NCI-H2107 (cell line): ENCODE results near the gene MGST3.
"Not testable (repeated sequence)": the region's sequence is repeated elsewhere in the genome, so short reads cannot be mapped to it uniquely, and the experiment has no call there.

ENCODE experiments used
- DNase-seq: peaks from one replicate; lab custom pipeline; 2025; lab: John Stamatoyannopoulos, UW

Gene MGST3

GRCh38 chr1:165658766-165659580, 27.9 kb downstream of the MGST3 start:
- DNase-seq, result not testable (repeated sequence)

DNA sequence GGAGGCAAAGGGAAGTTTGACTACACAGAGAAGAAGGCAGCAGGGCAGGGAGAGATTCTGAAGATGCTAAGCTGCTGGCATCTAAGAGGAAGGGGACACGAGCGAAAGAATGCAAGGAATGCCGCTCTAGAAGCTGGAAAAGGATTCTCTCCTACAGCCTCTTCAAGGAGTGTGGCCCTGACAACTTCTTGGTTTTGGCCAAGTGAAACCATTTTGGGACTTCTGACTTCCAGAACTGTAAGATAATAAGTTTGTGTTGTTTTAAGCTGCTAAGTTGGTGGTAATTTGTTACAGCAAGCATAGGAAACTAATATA, 28.5 kb downstream of the MGST3 start:
- no peak for DNase-seq

DNA sequence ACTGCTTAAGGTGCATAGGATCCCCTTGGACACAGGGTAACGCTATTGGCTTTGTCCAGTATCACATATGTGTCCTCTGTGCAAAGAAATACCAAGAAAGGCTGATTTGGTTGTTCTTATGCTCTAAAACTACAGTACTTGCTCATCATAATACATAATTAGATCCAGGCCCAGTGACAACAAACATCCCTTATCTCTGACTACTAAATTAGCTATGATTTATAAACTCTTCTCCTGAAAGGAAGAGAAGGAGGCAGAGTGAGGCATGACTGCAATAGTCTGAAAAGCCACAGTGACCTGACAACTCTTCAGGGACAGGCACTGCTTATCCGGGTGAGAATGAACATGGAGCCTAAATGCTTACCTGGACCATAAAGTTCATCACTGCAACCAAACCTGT, 30.7 kb downstream of the MGST3 start:
- no peak for DNase-seq

DNA sequence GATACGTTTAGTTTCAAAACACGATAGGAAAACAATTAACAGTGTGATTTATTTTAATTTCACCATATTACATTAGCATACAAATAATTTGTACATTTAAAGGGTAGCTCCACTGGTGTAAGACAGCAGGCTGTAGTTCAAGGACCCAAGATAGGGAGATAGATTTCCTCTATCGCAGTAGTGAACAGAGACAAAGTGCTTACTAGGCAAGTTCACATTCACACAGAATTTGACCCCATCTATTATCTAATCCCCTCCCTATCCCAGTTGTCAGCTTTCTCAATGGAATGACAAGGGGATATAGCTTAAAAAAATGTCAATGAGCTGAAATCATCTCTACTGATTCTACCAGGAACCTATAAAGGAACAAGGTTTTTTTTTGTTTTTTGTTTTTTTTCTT, 31.2 kb downstream of the MGST3 start:
- no peak for DNase-seq

- DNase-seq, result no peak
Observed at GRCh38 chr1:165666152-165666825, 35.3 kb downstream of the MGST3 start.

DNA sequence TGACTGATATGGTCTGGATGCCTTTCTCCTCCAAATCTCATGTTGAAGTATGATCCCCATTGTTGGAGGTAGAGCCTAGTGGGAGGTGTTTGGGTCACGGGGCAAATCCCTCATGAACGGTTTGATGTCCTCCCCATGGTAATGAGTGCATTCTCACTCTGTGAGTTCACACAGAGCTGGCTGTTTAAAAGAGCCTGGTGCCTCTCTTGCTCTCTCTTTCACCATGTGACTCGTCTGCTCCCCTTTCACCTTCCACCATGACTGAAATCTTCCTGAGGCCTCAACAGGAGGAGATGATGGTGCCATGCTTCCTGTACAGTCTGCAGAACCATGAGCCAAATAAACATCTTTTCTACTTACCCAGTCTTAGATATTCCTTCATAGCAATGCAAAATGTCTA, 37.1 kb downstream of the MGST3 start:
- no peak for DNase-seq

DNA sequence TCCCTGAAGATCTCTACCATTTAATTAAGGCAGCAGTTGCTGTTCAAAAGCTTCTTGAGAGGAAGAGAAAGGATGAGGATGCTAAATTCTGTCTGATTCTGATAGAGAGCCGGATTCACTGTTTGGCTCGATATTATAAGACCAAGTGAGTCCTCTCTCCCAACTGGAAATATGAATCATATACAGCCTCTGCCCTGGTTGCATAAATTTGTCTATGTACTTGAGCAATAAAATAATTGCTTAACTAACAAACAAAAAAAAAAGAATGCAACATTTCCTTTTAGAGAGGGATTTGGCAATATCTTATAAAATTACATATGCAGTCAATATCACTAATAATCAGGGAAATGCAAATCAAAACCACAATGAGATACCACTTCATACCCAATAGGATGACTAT, 40.5 kb downstream of the MGST3 start:
- no peak for DNase-seq

GRCh38 chr1:165674599-165674998, 43.6 kb downstream of the MGST3 start:
- no peak for DNase-seq

GRCh38 chr1:165675794-165676193, 44.8 kb downstream of the MGST3 start:
- no peak for DNase-seq

DNA sequence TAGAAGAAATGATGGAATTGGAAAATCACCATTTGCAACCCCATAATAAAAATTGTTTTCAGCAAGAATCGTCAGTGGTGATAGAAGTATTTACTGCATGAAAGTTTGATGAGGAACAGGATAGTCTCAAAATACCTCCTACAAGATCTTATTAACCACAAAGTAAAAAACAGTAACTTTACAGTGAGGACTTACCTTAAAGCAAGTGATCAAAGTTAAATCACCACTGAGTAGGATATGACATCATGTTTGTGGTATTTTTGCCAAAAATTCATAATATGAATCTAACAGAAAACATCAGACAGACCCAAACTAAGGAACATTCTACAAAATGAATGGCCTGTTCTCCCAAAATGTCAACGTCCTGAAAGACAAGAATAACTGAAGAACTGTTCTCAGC, 47.5 kb downstream of the MGST3 start:
- no peak for DNase-seq

DNA sequence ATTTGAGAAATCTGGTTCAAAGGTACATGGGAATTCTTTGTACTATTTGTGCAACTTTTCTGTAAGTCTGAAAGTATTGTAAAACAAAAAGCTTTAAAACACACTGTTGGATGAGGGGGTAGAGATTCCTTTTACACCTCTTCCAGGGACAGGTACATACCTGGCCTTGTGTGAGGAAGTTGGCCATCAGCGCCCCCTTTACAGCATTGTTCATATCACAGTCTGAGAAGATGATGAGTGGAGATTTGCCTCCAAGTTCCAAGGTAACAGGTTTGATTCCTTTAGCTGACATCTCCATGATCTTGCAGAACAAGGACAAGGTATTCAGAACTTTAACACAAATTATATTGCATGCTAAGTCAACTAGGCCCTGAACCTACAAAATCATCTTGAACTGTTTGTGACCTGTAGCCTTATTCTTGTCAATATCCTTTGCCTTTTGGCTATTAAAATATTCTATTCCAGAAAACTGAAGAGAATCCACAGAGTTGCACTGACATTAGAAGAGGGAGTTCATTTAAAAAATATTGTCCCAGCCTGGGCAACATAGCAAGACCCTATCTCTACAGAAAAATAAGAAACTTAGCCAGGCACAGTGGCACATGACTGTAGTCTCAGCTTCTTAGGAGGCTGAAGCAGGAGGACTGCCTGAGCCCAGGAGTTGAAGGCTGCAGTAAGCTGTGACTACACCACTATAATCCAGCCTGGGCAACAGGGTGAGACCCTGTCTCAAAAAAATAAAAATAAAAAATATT, 48.4 kb downstream of the MGST3 start:
- no peak for DNase-seq

DNA sequence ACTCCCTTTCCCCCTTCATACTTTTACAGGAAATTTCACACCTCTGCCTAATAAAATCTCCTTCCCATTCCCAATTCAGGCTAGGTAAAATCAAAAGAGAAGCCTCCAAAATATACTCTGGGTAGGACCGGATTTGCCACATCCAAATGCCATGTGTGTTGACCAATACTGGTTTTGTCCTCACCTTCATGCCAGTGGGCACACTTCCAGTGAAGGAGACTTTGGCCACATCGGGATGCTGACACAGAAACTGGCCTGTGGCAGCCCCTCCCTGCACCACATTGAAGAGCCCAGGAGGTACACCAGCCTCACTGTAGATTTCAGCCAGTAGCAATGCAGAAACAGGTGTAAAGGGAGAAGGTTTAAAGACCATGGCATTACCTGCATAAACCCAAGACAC, 49.3 kb downstream of the MGST3 start:
- no peak for DNase-seq

DNA sequence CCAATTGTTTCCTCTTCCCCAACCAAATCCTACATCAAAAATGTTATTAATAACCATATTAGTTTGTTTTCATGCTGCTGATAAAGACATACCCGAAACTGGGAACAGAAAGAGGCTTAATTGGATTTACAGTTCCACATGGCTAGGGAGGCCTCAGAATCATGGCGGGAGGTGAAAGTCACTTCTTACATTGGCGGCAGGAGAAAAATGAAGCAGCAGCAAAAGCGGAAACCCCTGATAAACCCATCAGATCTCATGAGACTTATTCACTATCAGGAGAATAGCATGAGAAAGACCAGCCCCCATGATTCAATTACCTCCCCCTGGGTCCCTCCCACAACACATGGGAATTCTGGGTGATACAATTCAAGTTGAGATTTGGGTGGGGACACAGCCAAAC, 49.7 kb downstream of the MGST3 start:
- not testable (repeated sequence) for DNase-seq

GRCh38 chr1:165683848-165684485, 52.9 kb downstream of the MGST3 start:
- no peak for DNase-seq

- DNase-seq, result no peak
Observed at GRCh38 chr1:165686121-165686970, 55.3 kb downstream of the MGST3 start.

- DNase-seq, result no peak
Observed at GRCh38 chr1:165686971-165687433, 56.0 kb downstream of the MGST3 start.

- DNase-seq, result no peak
Observed at GRCh38 chr1:165688046-165688445, 57.0 kb downstream of the MGST3 start.

- no peak for DNase-seq
Observed at GRCh38 chr1:165695031-165695430, 64.0 kb downstream of the MGST3 start.

DNA sequence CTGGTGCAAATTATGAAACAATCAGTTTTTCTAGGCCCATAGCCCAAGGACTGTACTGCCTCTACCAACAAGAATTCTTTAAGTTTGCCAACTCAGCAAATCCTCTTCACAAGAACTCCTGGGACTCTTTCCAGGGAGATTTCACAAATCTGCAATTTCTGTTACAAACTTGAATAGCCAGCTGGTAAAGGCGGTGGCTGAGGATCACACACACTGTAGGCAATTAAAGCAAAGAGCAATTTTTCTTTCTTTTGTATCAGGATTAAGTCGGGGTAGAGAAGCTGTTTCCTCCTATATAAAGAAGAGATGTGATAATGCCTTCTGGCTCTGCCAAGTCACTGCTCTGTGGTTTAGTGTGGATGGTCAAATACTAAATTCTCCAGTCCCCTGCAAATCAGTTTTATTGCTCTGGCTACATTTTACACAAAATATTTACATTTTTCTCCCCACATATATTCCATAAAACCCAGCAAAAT, 65.6 kb downstream of the MGST3 start:
- no peak for DNase-seq

DNA sequence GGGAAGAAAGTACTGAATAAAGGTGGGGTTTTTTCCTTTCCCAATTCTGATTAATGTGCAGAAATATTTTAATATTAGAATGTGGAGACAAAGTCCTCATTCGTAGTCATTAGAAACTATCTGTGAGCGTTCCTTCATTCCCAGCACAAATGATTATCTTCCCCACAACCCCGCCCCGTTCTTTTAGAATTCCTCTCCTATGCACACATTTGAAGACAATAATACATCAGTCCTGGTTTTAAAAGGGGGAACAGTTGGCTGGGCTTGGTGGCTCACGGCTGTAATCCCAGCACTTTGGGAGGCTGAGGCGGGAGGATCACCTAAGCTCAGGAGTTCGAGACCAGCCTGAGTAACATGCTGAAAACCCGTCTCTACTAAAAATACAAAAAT, 66.5 kb downstream of the MGST3 start:
- no peak for DNase-seq
